ENCODE data around the gene POLR2E. TPM values are rescaled to one million over a fixed set of nuclear protein-coding genes. Genes with fewer than 3 reads are reported as not detected.

Gene POLR2E
- total and polyA plus RNA-seq, 2 experiments from 2014 or later: 371 to 487 TPM

- no peaks in the 10 kb centered on the region for H3K9me3 ChIP-seq (ENCODE audit: low read depth)
- no peak overlapping the region for H3K4me3 ChIP-seq
- DNase-seq (ENCODE audit: low read depth in 1 of 2, low spot score in 1 of 2): no peak
- H3K27me3 ChIP-seq: no peaks in the 10 kb centered on the region
- no peak overlapping the region for H3K27ac ChIP-seq
- H3K4me1 ChIP-seq (ENCODE audit: low read depth): no peaks in the 10 kb centered on the region
- no peak for TF ChIP-seq CTCF (IDR thresholded peaks at IDR 0.05; ENCODE audit: low read depth, low read length)
- no peaks in the 10 kb centered on the region for H3K36me3 ChIP-seq
Measured at GRCh38 chr19:1080360-1081161, 14.6 kb downstream of the POLR2E start.

DNA sequence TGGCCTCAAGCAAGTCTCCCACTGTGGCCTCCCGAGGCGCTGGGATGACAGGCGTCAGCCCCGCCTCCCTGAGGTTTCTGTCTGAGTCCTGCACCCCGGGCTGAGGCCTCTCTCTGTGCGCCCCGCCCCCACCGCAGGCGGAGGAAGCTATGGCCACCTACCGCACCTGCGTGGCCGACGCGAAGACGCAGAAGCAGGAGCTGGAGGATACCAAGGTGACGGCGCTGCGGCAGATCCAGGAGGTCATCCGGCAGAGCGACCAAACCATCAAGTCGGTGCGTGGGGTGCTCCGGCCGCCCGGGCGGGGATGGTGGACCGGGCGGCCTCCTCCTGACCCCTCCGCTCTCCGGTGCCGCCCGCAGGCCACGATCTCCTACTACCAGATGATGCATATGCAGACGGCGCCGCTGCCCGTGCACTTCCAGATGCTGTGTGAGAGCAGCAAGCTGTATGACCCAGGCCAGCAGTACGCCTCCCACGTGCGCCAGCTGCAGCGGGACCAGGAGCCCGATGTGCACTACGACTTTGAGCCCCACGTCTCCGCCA lies 15.5 kb downstream of the POLR2E start:
- no peaks in the 10 kb centered on the region for H3K4me1 ChIP-seq (ENCODE audit: low read depth)
- no peak overlapping the region for H3K27ac ChIP-seq
- H3K9me3 ChIP-seq (ENCODE audit: low read depth): no peaks in the 10 kb centered on the region
- H3K27me3 ChIP-seq: no peaks in the 10 kb centered on the region
- H3K4me3 ChIP-seq: no peak overlapping the region
- no peak for DNase-seq (ENCODE audit: low read depth in 1 of 2, low spot score in 1 of 2)
- no peaks in the 10 kb centered on the region for H3K36me3 ChIP-seq
- TF ChIP-seq CTCF (IDR thresholded peaks at IDR 0.05; ENCODE audit: low read depth, low read length): no peak

DNA sequence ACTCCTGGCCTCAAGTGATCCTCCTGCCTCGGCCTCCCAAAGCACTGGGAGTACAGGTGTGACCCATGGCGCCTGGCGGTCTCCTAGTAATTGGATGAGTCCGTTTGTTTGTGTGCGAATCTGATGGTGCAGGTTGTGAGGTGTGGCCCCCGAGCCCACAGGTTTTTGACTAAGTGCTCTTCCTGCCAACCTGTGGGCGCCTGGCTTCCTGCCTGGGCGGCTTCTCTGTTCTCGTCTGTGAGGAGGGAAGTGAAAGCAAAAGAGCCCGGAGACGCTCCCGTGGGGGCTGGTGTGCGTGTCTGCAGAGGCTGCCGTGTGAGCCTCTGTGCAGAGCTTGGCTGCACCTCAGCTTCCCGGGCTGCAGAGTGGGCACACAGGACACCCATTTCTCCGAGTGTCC lies 18.2 kb downstream of the POLR2E start:
- TF ChIP-seq CTCF (IDR thresholded peaks at IDR 0.05; ENCODE audit: low read depth, low read length): no peak
- DNase-seq (ENCODE audit: low read depth in 1 of 2, low spot score in 1 of 2): no peak
- H3K4me1 ChIP-seq (ENCODE audit: low read depth): no peaks in the 10 kb centered on the region
- H3K27me3 ChIP-seq: no peaks in the 10 kb centered on the region
- H3K36me3 ChIP-seq: no peaks in the 10 kb centered on the region
- no peaks in the 10 kb centered on the region for H3K9me3 ChIP-seq (ENCODE audit: low read depth)
- no peak overlapping the region for H3K27ac ChIP-seq
- H3K4me3 ChIP-seq: no peak overlapping the region

DNA sequence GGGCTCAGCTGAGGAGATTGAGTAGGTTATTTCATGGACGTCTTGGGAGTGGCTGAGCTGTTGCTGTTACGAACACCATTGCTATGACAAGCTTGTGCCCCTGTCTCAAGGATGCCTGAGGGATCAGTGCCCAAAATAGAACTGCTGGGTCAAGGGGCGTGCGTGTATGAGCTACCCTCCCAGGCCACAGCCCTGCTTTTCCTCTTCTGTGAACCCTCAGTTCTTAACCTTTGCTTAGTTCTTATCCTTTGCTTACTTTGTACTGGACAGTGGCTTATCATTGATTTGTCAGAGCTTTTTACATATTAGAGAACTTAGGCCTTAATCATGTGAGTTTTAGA lies 19.2 kb downstream of the POLR2E start:
- DNase-seq (ENCODE audit: low read depth in 1 of 2, low spot score in 1 of 2): no peak
- no peak overlapping the region for H3K27ac ChIP-seq
- H3K27me3 ChIP-seq: peaks cover 1% of the 10 kb centered on the region
- no peaks in the 10 kb centered on the region for H3K36me3 ChIP-seq
- TF ChIP-seq CTCF (IDR thresholded peaks at IDR 0.05; ENCODE audit: low read depth, low read length): no peak
- H3K4me3 ChIP-seq: no peak overlapping the region
- H3K9me3 ChIP-seq (ENCODE audit: low read depth): no peaks in the 10 kb centered on the region
- no peaks in the 10 kb centered on the region for H3K4me1 ChIP-seq (ENCODE audit: low read depth)

DNA sequence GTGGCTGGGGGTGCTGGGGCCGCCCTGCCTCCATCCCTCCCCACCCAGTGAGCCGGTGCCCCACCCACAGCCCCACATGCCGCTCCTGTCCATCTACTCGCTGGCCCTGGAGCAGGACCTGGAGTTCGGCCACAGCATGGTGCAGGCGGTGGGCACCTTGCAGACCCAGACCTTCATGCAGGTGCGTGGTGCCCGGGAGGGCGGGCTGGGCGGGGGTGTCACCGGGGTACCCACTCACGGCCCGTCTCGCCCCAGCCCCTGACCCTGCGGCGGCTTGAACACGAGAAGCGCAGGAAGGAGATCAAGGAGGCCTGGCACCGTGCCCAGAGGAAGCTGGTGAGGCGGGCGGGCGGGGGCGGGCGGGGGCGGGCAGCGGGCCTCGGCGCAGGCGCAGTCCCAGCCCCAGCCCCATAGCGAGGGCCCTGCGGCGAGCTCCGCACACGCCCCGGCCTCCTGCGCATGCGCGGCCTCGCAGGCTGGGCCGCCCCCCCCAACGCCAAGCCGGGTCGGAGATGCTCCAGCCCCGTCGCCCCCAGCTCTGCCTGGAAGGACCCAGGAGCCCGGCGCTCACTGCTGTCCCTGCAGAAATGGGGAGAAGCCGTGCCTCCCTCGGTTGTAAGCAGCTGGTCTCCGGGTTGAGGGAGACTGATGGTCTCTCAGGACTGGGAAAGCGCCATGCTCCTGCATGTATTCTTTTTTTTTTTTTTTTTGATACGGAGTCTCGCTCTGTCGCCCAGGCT lies 20.5 kb downstream of the POLR2E start:
- no peaks in the 10 kb centered on the region for H3K36me3 ChIP-seq
- H3K27ac ChIP-seq: no peak overlapping the region
- H3K4me1 ChIP-seq (ENCODE audit: low read depth): no peaks in the 10 kb centered on the region
- peaks cover 8% of the 10 kb centered on the region for H3K27me3 ChIP-seq
- DNase-seq (ENCODE audit: low read depth in 1 of 2, low spot score in 1 of 2): no peak
- no peaks in the 10 kb centered on the region for H3K9me3 ChIP-seq (ENCODE audit: low read depth)
- no peak for TF ChIP-seq CTCF (IDR thresholded peaks at IDR 0.05; ENCODE audit: low read depth, low read length)
- H3K4me3 ChIP-seq: no peak overlapping the region

All from cardiac muscle cell (in vitro differentiated cells and primary cell).